CD8-positive, alpha-beta memory T cell (primary cell): ENCODE measurements around the gene LMOD1. TPM values are rescaled to one million over a fixed set of nuclear protein-coding genes. Genes with fewer than 3 reads are reported as not detected.
A peak's percentile ranks its signal among the peaks of the same experiment; 100 is the strongest.
"Not testable (repeated sequence)": the region's sequence is repeated elsewhere in the genome, so short reads cannot be mapped to it uniquely, and the experiment has no call there.

Experiments used
- CTCF ChIA-PET: fragments of 350-600 bp; sonication (Branson Sonifier 250); formaldehyde crosslinking; loops from one replicate; lab custom pipeline; 2021; ENCODE audit warnings: antibody characterized with exemption; lab: Charles Lee
- POLR2A ChIA-PET: fragments of 350-600 bp; sonication (Branson Sonifier 250); formaldehyde crosslinking; loops from one replicate; lab custom pipeline; 2021; ENCODE audit warnings: antibody characterized with exemption; lab: Charles Lee
- DNase-seq, 5 donors: peaks; one replicate each; pipeline versions ENCODE4 v3.0.0 to v3.0.0-alpha.2; 2020 to 2022; ENCODE audit warnings: mixed read lengths in 1 of 5
- H3K27ac ChIP-seq: one replicate; pipeline ENCODE4 v1.7.0; 2013; ENCODE audit warnings: low read depth, mild to moderate bottlenecking, low read length, moderate library complexity
- H3K27me3 ChIP-seq: 2 replicates; pipeline ENCODE4 v1.7.0; 2013; ENCODE audit warnings: low read length, mild to moderate bottlenecking; ENCODE audit not compliant: insufficient read depth, poor library complexity, severe bottlenecking
- H3K36me3 ChIP-seq: 2 replicates; pipeline ENCODE4 v1.7.0; 2013; ENCODE audit warnings: mild to moderate bottlenecking, low read length, moderate library complexity; ENCODE audit not compliant: insufficient read depth
- H3K4me1 ChIP-seq: 2 replicates; pipeline ENCODE4 v1.7.0; 2013; ENCODE audit warnings: mild to moderate bottlenecking, low read length, moderate library complexity; ENCODE audit not compliant: insufficient read depth
- H3K4me3 ChIP-seq: 2 replicates; pipeline ENCODE4 v1.7.0; 2013; ENCODE audit warnings: mild to moderate bottlenecking, low read length
- H3K9me3 ChIP-seq: 2 replicates; pipeline ENCODE4 v1.7.0; 2013; ENCODE audit warnings: mild to moderate bottlenecking, low read length
- H3K27ac Mint-ChIP-seq, 8 donors: one replicate each; pipeline ENCODE4 v1.8.0; 2020 to 2021; ENCODE audit warnings: mixed read lengths in 8 of 8, mild to moderate bottlenecking in 6 of 8, inconsistent platforms in 3 of 8, moderate library complexity in 3 of 8
- H3K27me3 Mint-ChIP-seq, 2 donors: one replicate each; pipeline ENCODE4 v1.8.0; 2020 to 2021; ENCODE audit warnings: mixed read lengths in 2 of 2, mild to moderate bottlenecking in 1 of 2, moderate library complexity in 1 of 2
- H3K36me3 Mint-ChIP-seq, 3 donors: one replicate each; pipeline ENCODE4 v1.8.0; 2020 to 2021; ENCODE audit warnings: mixed read lengths in 3 of 3, inconsistent platforms in 1 of 3, mild to moderate bottlenecking in 1 of 3
- H3K4me1 Mint-ChIP-seq, 3 donors: one replicate each; pipeline ENCODE4 v1.8.0; 2020 to 2021; ENCODE audit warnings: mixed read lengths in 3 of 3, inconsistent platforms in 1 of 3, mild to moderate bottlenecking in 1 of 3
- H3K4me3 Mint-ChIP-seq, 7 donors: one replicate each; pipeline ENCODE4 v1.8.0; 2020 to 2021; ENCODE audit warnings: mixed read lengths in 7 of 7, mild to moderate bottlenecking in 6 of 7, moderate library complexity in 4 of 7, inconsistent platforms in 2 of 7
- H3K9me3 Mint-ChIP-seq, 5 donors: one replicate each; pipeline ENCODE4 v1.8.0; 2020 to 2022; ENCODE audit warnings: mixed read lengths in 5 of 5, mild to moderate bottlenecking in 3 of 5, moderate library complexity in 2 of 5, inconsistent platforms in 1 of 5
- polyA plus RNA-seq: library from polyadenylated mRNA; unstranded; fragments of 300-500 nt; fragmentation: Illumina TruSeq; gene quantifications from one replicate; pipeline ENCODE4 v1.2.3, GENCODE V29; 2021
- total RNA-seq, 2 experiments: library from RNA; stranded (reverse); gene quantifications; one replicate each; pipeline ENCODE4 v1.2.3, GENCODE V29; 2021

The LMOD1 gene
- total and polyA plus RNA-seq, 3 experiments from 2014 or later = not detected

GRCh38 chr1:201982623-201983379 is 36.5 kb upstream of the LMOD1 start, which contains the start of gene RNPEP:
TSS of gene RNPEP (plus strand) at chr1:201982648. CDS start at chr1:201982667, 19 bp downstream.
- peaks cover 0 to 11% (median 2%) of the 10 kb centered on the region in 3 donors for H3K36me3 Mint-ChIP-seq
- H3K27me3 ChIP-seq = no peaks in the 10 kb centered on the region
- peaks cover 16% of the 10 kb centered on the region for H3K4me1 ChIP-seq
- ChIA-PET POLR2A (interaction anchor here (1.4 to 1.5 kb wide), 3 partner anchors 17 to 177 kb away, joined by 3 to 9 read pairs (median 6); partner anchors contain the start of genes PTPN7 and TIMM17A), CTCF (interaction anchor here (0.6 to 1.7 kb wide), 5 partner anchors 10 to 90 kb away, joined by 3 to 8 read pairs (median 3); partner anchors contain the start of gene ELF3)
- peaks cover 30 to 40% (median 35%) of the 10 kb centered on the region in 3 donors for H3K4me1 Mint-ChIP-seq
- DNase-seq = peak; percentile 40 to 77 (median 55)
- peak within 1 kb of the TSS; percentile 78 for H3K4me3 ChIP-seq
- H3K4me3 Mint-ChIP-seq = peak within 1 kb of the TSS; percentile 94 to 98 (median 97)
- peak within 1 kb of the TSS; percentile 62 to 99 (median 94) for H3K27ac Mint-ChIP-seq
- no peaks in the 10 kb centered on the region for H3K9me3 Mint-ChIP-seq
- H3K9me3 ChIP-seq = no peaks in the 10 kb centered on the region
- H3K36me3 ChIP-seq = no peaks in the 10 kb centered on the region
- H3K27me3 Mint-ChIP-seq = no peaks in the 10 kb centered on the region
- H3K27ac ChIP-seq = peak within 1 kb of the TSS; percentile 73

DNA sequence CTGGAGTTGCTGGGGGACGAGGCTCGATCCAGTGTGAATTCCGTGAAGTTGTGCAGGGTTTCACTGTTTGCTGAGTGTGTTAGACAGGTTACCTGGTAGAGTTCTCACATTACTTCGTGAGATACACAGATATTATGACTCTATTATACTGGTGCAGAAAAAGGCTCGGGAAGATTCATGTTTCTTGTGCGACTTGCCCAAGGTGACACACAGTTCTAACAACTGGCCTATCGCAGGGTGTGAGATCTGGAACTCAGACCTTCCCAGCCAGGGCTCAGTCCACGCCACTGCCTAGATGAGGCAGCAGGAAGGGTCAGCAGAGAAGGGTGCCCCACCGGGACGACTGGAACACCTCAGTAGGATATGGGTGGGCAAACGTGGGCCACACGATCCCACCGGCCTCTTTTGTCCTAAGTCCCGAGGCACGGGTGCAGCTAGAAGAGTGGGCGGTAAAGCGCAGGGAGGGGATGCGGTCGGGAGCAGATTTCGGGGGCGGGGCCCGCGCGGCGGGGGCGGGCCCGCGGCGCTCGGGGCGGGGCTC is 35.8 kb upstream of the LMOD1 start:
- Mint-ChIP-seq H3K4me1 (peaks cover 30 to 40% (median 35%) of the 10 kb centered on the region in 3 donors), H3K36me3 (peaks cover 0 to 11% (median 2%) of the 10 kb centered on the region in 3 donors), H3K9me3 (no peaks in the 10 kb centered on the region), H3K4me3 (peak overlapping the region; percentile 91 to 98 (median 95)), H3K27ac (peak overlapping the region; percentile 53 to 99 (median 92)), H3K27me3 (no peaks in the 10 kb centered on the region)
- H3K9me3 ChIP-seq = no peaks in the 10 kb centered on the region
- H3K27ac ChIP-seq = peak overlapping the region; percentile 73
- peak in 3 of 5 donors; percentile 55 to 73 (median 66) for DNase-seq
- no peaks in the 10 kb centered on the region for H3K27me3 ChIP-seq
- CTCF ChIA-PET = interaction anchor here (0.6 to 1.7 kb wide), 6 partner anchors 9 to 89 kb away, joined by 3 to 8 read pairs (median 4); partner anchors contain the start of gene ELF3
- H3K4me3 ChIP-seq = peak overlapping the region; percentile 60
- H3K4me1 ChIP-seq = peaks cover 16% of the 10 kb centered on the region
- POLR2A ChIA-PET = interaction anchor here (1.4 to 1.5 kb wide), 3 partner anchors 18 to 178 kb away, joined by 3 to 9 read pairs (median 6); partner anchors contain the start of genes PTPN7 and TIMM17A
- H3K36me3 ChIP-seq = no peaks in the 10 kb centered on the region

GRCh38 chr1:201970334-201971159 is 24.2 kb upstream of the LMOD1 start:
- DNase-seq = no peak
- peaks cover 37% of the 10 kb centered on the region for H3K36me3 ChIP-seq
- no peaks in the 10 kb centered on the region for H3K4me1 ChIP-seq
- no peak overlapping the region for H3K27ac ChIP-seq
- Mint-ChIP-seq H3K27me3 (no peaks in the 10 kb centered on the region), H3K4me3 (no peak overlapping the region), H3K36me3 (peaks cover 0 to 49% (median 20%) of the 10 kb centered on the region in 3 donors), H3K9me3 (no peaks in the 10 kb centered on the region), H3K4me1 (peaks cover 0 to 3% (median 0%) of the 10 kb centered on the region in 3 donors), H3K27ac (peak overlapping the region in 2 of 8 donors; percentile 0 to 36)
- no peaks in the 10 kb centered on the region for H3K9me3 ChIP-seq
- ChIA-PET CTCF (interaction anchor here (0.9 to 4.0 kb wide), 3 partner anchors 8 to 79 kb away, joined by 3 to 48 read pairs (median 3); no protein-coding TSS in a partner anchor), POLR2A (no interaction called here)
- H3K4me3 ChIP-seq = no peak overlapping the region
- H3K27me3 ChIP-seq = no peaks in the 10 kb centered on the region

GRCh38 chr1:201968202-201968925 is 22.0 kb upstream of the LMOD1 start:
- POLR2A ChIA-PET = no interaction called here
- Histone ChIP-seq H3K27ac (no peak overlapping the region), H3K9me3 (no peaks in the 10 kb centered on the region), H3K36me3 (peaks cover 53% of the 10 kb centered on the region), H3K4me1 (no peaks in the 10 kb centered on the region), H3K27me3 (no peaks in the 10 kb centered on the region), H3K4me3 (no peak overlapping the region)
- no peaks in the 10 kb centered on the region for H3K27me3 Mint-ChIP-seq
- peaks cover 0 to 64% (median 26%) of the 10 kb centered on the region in 3 donors for H3K36me3 Mint-ChIP-seq
- H3K9me3 Mint-ChIP-seq = no peaks in the 10 kb centered on the region
- no peak overlapping the region for H3K4me3 Mint-ChIP-seq
- no peak overlapping the region for H3K27ac Mint-ChIP-seq
- H3K4me1 Mint-ChIP-seq = peaks cover 0 to 3% (median 0%) of the 10 kb centered on the region in 3 donors
- CTCF ChIA-PET = interaction anchor here (1.1 to 1.9 kb wide), 2 partner anchors 72 to 409 kb away, joined by 3 to 17 read pairs; no protein-coding TSS in a partner anchor
- no peak for DNase-seq

GRCh38 chr1:201966171-201966570 is 19.8 kb upstream of the LMOD1 start:
- H3K27ac ChIP-seq = no peak overlapping the region
- CTCF ChIA-PET = no interaction called here
- no peak overlapping the region for H3K27ac Mint-ChIP-seq
- H3K36me3 Mint-ChIP-seq = peaks cover 0 to 80% (median 31%) of the 10 kb centered on the region in 3 donors
- H3K9me3 ChIP-seq = no peaks in the 10 kb centered on the region
- DNase-seq = no peak
- no peaks in the 10 kb centered on the region for H3K27me3 Mint-ChIP-seq
- H3K27me3 ChIP-seq = no peaks in the 10 kb centered on the region
- POLR2A ChIA-PET = interaction anchor here (1.2 kb wide), 1 partner anchor 11 kb away, joined by 6 read pairs; the partner anchor contains the start of gene TIMM17A
- H3K36me3 ChIP-seq = peaks cover 56% of the 10 kb centered on the region
- H3K4me3 Mint-ChIP-seq = no peak overlapping the region
- no peaks in the 10 kb centered on the region for H3K4me1 Mint-ChIP-seq
- no peaks in the 10 kb centered on the region for H3K9me3 Mint-ChIP-seq
- H3K4me3 ChIP-seq = no peak overlapping the region
- no peaks in the 10 kb centered on the region for H3K4me1 ChIP-seq

GRCh38 chr1:201964261-201964660 is 17.9 kb upstream of the LMOD1 start:
- H3K36me3 ChIP-seq = peaks cover 43% of the 10 kb centered on the region
- no peaks in the 10 kb centered on the region for H3K9me3 ChIP-seq
- CTCF ChIA-PET = interaction anchor here (3.0 kb wide), 1 partner anchor 69 kb away, joined by 16 read pairs; no protein-coding TSS in a partner anchor
- Mint-ChIP-seq H3K4me3 (no peak overlapping the region), H3K27me3 (no peaks in the 10 kb centered on the region), H3K36me3 (peaks cover 0 to 73% (median 22%) of the 10 kb centered on the region in 3 donors), H3K9me3 (no peaks in the 10 kb centered on the region), H3K4me1 (no peaks in the 10 kb centered on the region), H3K27ac (no peak overlapping the region)
- DNase-seq = no peak
- POLR2A ChIA-PET = no interaction called here
- H3K27ac ChIP-seq = no peak overlapping the region
- H3K4me3 ChIP-seq = no peak overlapping the region
- no peaks in the 10 kb centered on the region for H3K27me3 ChIP-seq
- H3K4me1 ChIP-seq = no peaks in the 10 kb centered on the region

DNA sequence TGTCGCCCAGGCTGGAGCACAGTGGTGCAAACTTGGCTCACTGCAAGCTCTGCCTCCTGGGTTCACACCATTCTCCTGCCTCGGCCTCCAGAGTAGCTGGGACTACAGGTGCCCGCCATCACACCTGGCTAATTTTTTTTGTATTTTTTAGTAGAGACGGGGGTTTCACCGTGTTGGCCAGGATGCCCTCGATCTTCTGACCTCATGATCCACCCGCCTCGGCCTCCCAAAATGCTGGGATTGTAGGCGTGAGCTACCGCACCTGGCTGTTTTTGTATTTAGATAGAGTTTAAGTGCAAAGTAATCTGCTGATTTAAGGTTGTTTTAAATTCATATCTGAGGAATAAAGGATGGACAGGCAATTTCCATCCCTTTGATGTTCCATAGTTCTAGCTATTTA is 16.0 kb upstream of the LMOD1 start:
- not testable (repeated sequence) for H3K9me3 ChIP-seq, H3K9me3 Mint-ChIP-seq, H3K27ac ChIP-seq, H3K4me3 ChIP-seq, H3K27me3 Mint-ChIP-seq, DNase-seq, H3K4me1 Mint-ChIP-seq, H3K4me3 Mint-ChIP-seq, H3K27me3 ChIP-seq, H3K27ac Mint-ChIP-seq, H3K4me1 ChIP-seq
- H3K36me3 ChIP-seq = peaks cover 42% of the 10 kb centered on the region
- ChIA-PET CTCF (interaction anchor here (0.8 to 3.0 kb wide), 4 partner anchors 9 to 67 kb away, joined by 3 to 16 read pairs (median 3); no protein-coding TSS in a partner anchor), POLR2A (interaction anchor here (0.6 kb wide), 1 partner anchor 120 kb away, joined by 3 read pairs; no protein-coding TSS in a partner anchor)
- peaks cover 0 to 73% (median 23%) of the 10 kb centered on the region in 3 donors for H3K36me3 Mint-ChIP-seq
